NCI-H2196 treated with DMSO at 0.1 percent for 48 hours (cell line): ENCODE measurements around the gene ZNF385A.
"Not testable (repeated sequence)": the region's sequence is repeated elsewhere in the genome, so short reads cannot be mapped to it uniquely, and the experiment has no call there.

Source experiments
- DNase-seq: peaks from one replicate; lab custom pipeline; 2025; ENCODE audit not compliant: unreplicated experiment; lab: John Stamatoyannopoulos, UW

ZNF385A gene

GRCh38 chr12:54330442-54330841 lies 54.1 kb downstream of the ZNF385A start:
- no peak for DNase-seq

- no peak for DNase-seq
Observed at GRCh38 chr12:54329759-54330158, 54.8 kb downstream of the ZNF385A start.

GRCh38 chr12:54328595-54329337 lies 55.8 kb downstream of the ZNF385A start:
- no peak for DNase-seq

- DNase-seq: not testable (repeated sequence)
Observed at GRCh38 chr12:54325442-54326109, 59.0 kb downstream of the ZNF385A start.

GRCh38 chr12:54324617-54325441 lies 59.7 kb downstream of the ZNF385A start, which contains the start of gene COPZ1:
Gene COPZ1 (plus strand): TSS chr12:54325131. CDS start chr12:54325164, 33 bp downstream.
- DNase-seq: peak; percentile 99

- DNase-seq: no peak
Observed at GRCh38 chr12:54321363-54321762, 63.2 kb downstream of the ZNF385A start.
